K562 (cell line): ENCODE results near the gene IL1R1. TPM values are rescaled to one million over a fixed set of nuclear protein-coding genes. Genes with fewer than 3 reads are reported as not detected.
A peak's percentile ranks its signal among the peaks of the same experiment; 100 is the strongest.

Experiments
- BHLHE40 ChIP-seq: IDR thresholded peaks from 2 replicates; pipeline ENCODE4 v1.6.1; 2011; ENCODE audit warnings: low read length, improper control_type of control experiment
- CEBPG ChIP-seq, 3 experiments: fragments of 200-800 bp in 1 of 3; sonication (Bioruptor generic) in 1 of 3; sonication (generic) in 1 of 3; formaldehyde crosslinking in 1 of 3; IDR thresholded peaks in 2 of 3; conservative IDR thresholded peaks in 1 of 3; 2 replicates each; pipeline versions ENCODE4 v1.6.1 to v1.8.0; 2016 to 2022; ENCODE audit warnings: missing compliant biosample characterization in 2 of 3, missing genetic modification characterization in 2 of 3, mild to moderate bottlenecking in 1 of 3, missing genetic modification reagents in 1 of 3
- TEAD2 ChIP-seq: fragments of 450-650 bp; IDR thresholded peaks from 2 replicates; pipeline ENCODE4 v1.6.1; 2016; ENCODE audit warnings: missing genetic modification characterization, control low read depth, missing compliant biosample characterization
- ZNF12 ChIP-seq: sonication (generic); formaldehyde crosslinking; IDR thresholded peaks from 2 replicates; pipeline ENCODE4 v1.4.0; 2020; ENCODE audit warnings: mild to moderate bottlenecking, missing genetic modification reagents
- ZNF174 ChIP-seq: fragments of 250-450 bp; sonication (Bioruptor Pico); IDR thresholded peaks from 2 replicates; pipeline ENCODE4 v1.4.0; 2020; ENCODE audit warnings: mild to moderate bottlenecking
- ZNF239 ChIP-seq: fragments of 250-450 bp; sonication (Bioruptor Pico); IDR thresholded peaks from 2 replicates; pipeline ENCODE4 v1.4.0; 2020; ENCODE audit warnings: mild to moderate bottlenecking
- ZNF431 ChIP-seq: sonication (generic); formaldehyde crosslinking; IDR thresholded peaks from 2 replicates; pipeline ENCODE4 v1.8.0; 2022; ENCODE audit warnings: mild to moderate bottlenecking, missing genetic modification reagents
- polyA plus RNA-seq, 8 experiments: library from polyadenylated mRNA; depleted of rRNA in 4 of 8; stranded (reverse) in 5 of 8; unstranded in 3 of 8; fragments of >200 nt; fragmentation: Nextera tagmentation in 2 of 8; fragmentation: Illumina TruSeq in 1 of 8; extraction: Ambion mirVana in 2 of 8; extraction: Trizol in 1 of 8; gene quantifications; 2 replicates each; pipeline versions ENCODE4 v1.2.1 to v1.2.3, GENCODE V29; 2011 to 2014; ENCODE audit warnings: inconsistent platforms in 1 of 8, missing spikeins in 1 of 8
- total RNA-seq, 7 experiments: library from RNA; depleted of rRNA in 6 of 7; stranded (reverse); fragments of >200 nt in 6 of 7; fragmentation: Illumina TruSeq in 2 of 7; extraction: Trizol in 2 of 7; gene quantifications; 2 replicates each; pipeline versions ENCODE4 v1.2.1 to v1.2.3, GENCODE V29; 2011 to 2021; ENCODE audit warnings: low replicate concordance in 1 of 7
- TF ChIP-seq, protein P1 (sequence below): sonication (generic); formaldehyde crosslinking; IDR thresholded peaks from 2 replicates; pipeline ENCODE4 v1.8.1; 2022; ENCODE audit warnings: missing genetic modification reagents
- TF ChIP-seq, protein P2 (sequence below): fragments of 250-450 bp; sonication (Bioruptor Pico); IDR thresholded peaks from 2 replicates; pipeline ENCODE4 v1.5.0; 2021
- TF ChIP-seq, protein P3 (sequence below): sonication (generic); formaldehyde crosslinking; IDR thresholded peaks from 2 replicates; pipeline ENCODE4 v1.8.0; 2022; ENCODE audit warnings: mild to moderate bottlenecking, missing genetic modification reagents
- TF ChIP-seq, protein P4 (sequence below): sonication (generic); formaldehyde crosslinking; IDR thresholded peaks from 2 replicates; pipeline ENCODE4 v1.8.0; 2022; ENCODE audit warnings: missing genetic modification reagents, mild to moderate bottlenecking, borderline replicate concordance
- TF ChIP-seq, protein P5 (sequence below), 2 experiments: IDR thresholded peaks; 2 replicates each; pipeline ENCODE4 v1.6.1; 2012; ENCODE audit warnings: improper control_type of control experiment in 2 of 2, low read depth in 2 of 2, low read length in 2 of 2, borderline replicate concordance in 1 of 2
- TF ChIP-seq, protein P6 (sequence below): IDR thresholded peaks from 2 replicates; pipeline ENCODE4 v1.6.1; 2011; ENCODE audit not compliant: insufficient read length; ENCODE audit errors: extremely low read depth

The IL1R1 gene
- total and polyA plus RNA-seq, 9 of the 15 experiments (the other 6 are each of a cell fraction or from before 2014, with no cell fraction given) = 0.81 to 3.9 (median 1.6) TPM

DNA sequence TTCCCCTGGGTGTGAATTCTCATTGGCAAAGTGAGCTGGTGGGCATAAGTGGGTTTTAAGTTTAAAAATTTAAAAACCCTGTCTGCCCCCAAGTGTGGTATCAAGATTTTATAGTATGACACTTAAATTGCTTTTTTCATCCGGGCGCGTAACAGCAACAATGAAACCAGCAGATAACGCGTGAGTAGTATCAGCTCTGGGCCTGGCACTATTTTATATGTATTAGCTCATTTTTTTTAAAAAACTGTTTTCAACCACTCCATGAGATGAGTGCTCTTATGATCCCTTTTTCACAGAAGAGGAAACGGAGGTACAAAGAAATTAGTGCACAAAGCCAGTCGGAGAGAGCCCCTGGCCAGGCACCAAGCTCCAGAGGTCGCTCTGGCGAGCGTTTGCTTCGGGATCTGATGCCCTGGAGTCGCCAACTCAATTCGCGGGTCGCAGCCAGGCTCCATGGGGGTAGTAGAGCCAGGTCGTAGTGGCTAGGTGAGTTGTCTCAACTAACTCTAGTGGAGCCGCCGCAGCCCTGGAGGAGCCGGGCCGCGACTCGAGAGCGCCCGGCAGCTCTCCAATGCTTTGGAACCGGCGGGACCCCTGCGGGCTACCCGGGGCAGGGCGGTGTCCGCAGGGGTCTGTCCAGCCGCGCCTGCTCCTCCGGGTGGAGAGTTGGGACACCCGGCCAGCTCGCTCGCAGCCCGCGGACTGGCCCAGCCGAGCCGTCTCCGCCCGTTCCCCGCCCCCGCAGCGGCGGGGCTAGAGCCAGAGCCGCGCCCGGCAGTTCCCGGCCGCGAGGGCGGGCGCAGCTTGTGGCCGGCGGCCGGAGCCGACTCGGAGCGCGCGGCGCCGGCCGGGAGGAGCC, at the start of gene IL1R1 (continued):
- TF ChIP-seq, protein P1, sequence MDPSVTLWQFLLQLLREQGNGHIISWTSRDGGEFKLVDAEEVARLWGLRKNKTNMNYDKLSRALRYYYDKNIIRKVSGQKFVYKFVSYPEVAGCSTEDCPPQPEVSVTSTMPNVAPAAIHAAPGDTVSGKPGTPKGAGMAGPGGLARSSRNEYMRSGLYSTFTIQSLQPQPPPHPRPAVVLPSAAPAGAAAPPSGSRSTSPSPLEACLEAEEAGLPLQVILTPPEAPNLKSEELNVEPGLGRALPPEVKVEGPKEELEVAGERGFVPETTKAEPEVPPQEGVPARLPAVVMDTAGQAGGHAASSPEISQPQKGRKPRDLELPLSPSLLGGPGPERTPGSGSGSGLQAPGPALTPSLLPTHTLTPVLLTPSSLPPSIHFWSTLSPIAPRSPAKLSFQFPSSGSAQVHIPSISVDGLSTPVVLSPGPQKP (CRISPR knock-in tag) = no peak
- TF ChIP-seq, protein P2, sequence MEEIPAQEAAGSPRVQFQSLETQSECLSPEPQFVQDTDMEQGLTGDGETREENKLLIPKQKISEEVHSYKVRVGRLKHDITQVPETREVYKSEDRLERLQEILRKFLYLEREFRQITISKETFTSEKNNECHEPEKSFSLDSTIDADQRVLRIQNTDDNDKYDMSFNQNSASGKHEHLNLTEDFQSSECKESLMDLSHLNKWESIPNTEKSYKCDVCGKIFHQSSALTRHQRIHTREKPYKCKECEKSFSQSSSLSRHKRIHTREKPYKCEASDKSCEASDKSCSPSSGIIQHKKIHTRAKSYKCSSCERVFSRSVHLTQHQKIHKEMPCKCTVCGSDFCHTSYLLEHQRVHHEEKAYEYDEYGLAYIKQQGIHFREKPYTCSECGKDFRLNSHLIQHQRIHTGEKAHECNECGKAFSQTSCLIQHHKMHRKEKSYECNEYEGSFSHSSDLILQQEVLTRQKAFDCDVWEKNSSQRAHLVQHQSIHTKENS (CRISPR knock-in tag) = no peak
- TF ChIP-seq BHLHE40 = no peak
- TF ChIP-seq, protein P3, sequence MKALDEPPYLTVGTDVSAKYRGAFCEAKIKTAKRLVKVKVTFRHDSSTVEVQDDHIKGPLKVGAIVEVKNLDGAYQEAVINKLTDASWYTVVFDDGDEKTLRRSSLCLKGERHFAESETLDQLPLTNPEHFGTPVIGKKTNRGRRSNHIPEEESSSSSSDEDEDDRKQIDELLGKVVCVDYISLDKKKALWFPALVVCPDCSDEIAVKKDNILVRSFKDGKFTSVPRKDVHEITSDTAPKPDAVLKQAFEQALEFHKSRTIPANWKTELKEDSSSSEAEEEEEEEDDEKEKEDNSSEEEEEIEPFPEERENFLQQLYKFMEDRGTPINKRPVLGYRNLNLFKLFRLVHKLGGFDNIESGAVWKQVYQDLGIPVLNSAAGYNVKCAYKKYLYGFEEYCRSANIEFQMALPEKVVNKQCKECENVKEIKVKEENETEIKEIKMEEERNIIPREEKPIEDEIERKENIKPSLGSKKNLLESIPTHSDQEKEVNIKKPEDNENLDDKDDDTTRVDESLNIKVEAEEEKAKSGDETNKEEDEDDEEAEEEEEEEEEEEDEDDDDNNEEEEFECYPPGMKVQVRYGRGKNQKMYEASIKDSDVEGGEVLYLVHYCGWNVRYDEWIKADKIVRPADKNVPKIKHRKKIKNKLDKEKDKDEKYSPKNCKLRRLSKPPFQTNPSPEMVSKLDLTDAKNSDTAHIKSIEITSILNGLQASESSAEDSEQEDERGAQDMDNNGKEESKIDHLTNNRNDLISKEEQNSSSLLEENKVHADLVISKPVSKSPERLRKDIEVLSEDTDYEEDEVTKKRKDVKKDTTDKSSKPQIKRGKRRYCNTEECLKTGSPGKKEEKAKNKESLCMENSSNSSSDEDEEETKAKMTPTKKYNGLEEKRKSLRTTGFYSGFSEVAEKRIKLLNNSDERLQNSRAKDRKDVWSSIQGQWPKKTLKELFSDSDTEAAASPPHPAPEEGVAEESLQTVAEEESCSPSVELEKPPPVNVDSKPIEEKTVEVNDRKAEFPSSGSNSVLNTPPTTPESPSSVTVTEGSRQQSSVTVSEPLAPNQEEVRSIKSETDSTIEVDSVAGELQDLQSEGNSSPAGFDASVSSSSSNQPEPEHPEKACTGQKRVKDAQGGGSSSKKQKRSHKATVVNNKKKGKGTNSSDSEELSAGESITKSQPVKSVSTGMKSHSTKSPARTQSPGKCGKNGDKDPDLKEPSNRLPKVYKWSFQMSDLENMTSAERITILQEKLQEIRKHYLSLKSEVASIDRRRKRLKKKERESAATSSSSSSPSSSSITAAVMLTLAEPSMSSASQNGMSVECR (CRISPR knock-in tag) = no peak
- TF ChIP-seq, protein P4, sequence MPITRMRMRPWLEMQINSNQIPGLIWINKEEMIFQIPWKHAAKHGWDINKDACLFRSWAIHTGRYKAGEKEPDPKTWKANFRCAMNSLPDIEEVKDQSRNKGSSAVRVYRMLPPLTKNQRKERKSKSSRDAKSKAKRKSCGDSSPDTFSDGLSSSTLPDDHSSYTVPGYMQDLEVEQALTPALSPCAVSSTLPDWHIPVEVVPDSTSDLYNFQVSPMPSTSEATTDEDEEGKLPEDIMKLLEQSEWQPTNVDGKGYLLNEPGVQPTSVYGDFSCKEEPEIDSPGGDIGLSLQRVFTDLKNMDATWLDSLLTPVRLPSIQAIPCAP (CRISPR knock-in tag) = no peak
- TF ChIP-seq, protein P5, sequence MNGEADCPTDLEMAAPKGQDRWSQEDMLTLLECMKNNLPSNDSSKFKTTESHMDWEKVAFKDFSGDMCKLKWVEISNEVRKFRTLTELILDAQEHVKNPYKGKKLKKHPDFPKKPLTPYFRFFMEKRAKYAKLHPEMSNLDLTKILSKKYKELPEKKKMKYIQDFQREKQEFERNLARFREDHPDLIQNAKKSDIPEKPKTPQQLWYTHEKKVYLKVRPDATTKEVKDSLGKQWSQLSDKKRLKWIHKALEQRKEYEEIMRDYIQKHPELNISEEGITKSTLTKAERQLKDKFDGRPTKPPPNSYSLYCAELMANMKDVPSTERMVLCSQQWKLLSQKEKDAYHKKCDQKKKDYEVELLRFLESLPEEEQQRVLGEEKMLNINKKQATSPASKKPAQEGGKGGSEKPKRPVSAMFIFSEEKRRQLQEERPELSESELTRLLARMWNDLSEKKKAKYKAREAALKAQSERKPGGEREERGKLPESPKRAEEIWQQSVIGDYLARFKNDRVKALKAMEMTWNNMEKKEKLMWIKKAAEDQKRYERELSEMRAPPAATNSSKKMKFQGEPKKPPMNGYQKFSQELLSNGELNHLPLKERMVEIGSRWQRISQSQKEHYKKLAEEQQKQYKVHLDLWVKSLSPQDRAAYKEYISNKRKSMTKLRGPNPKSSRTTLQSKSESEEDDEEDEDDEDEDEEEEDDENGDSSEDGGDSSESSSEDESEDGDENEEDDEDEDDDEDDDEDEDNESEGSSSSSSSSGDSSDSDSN (IDR thresholded peaks at IDR 0.05; ENCODE audit: borderline replicate concordance in 1 of 2, low read depth in 2 of 2, low read length in 2 of 2) = peak; percentile 97
- TF ChIP-seq ZNF174 (CRISPR knock-in tag) = no peak
- TF ChIP-seq CEBPG (CRISPR knock-in tag; IDR thresholded peaks at IDR 0.05) = no peak
- TF ChIP-seq CEBPG (tag; conservative IDR thresholded peaks at IDR 0.05 in 1 of 2, IDR thresholded peaks at IDR 0.05 in 1 of 2) = no peak
- TF ChIP-seq, protein P6, sequence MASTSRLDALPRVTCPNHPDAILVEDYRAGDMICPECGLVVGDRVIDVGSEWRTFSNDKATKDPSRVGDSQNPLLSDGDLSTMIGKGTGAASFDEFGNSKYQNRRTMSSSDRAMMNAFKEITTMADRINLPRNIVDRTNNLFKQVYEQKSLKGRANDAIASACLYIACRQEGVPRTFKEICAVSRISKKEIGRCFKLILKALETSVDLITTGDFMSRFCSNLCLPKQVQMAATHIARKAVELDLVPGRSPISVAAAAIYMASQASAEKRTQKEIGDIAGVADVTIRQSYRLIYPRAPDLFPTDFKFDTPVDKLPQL = no peak
- no peak for TF ChIP-seq ZNF12
- TF ChIP-seq ZNF431 (CRISPR knock-in tag) = no peak
- no peak for TF ChIP-seq TEAD2 (tag)
- no peak for TF ChIP-seq ZNF239 (CRISPR knock-in tag)
